Measurements from ENCODE around the gene MERTK. TPM values are rescaled to one million over a fixed set of nuclear protein-coding genes. Genes with fewer than 3 reads are reported as not detected.

MERTK gene
- total and polyA plus RNA-seq, 2 of the 13 experiments (the other 11 are each of a cell fraction or from before 2014, with no cell fraction given) = 37.3 to 44.7 TPM

GRCh38 chr2:111898703-111899514 is 502 bp downstream of the MERTK start (continued):
- TF ChIP-seq ZNF503 (CRISPR knock-in tag; IDR thresholded peaks at IDR 0.05) (no peak), MXD4 (CRISPR knock-in tag; IDR thresholded peaks at IDR 0.05) (no peak), XBP1 (CRISPR knock-in tag; IDR thresholded peaks at IDR 0.05) (no peak), ZNF720 (CRISPR knock-in tag; IDR thresholded peaks at IDR 0.05) (no peak), ZBTB4 (CRISPR knock-in tag; IDR thresholded peaks at IDR 0.05; ENCODE audit: borderline replicate concordance) (peak; percentile 78; the same call in 1 of the 2 replicates), ZFP36L2 (CRISPR knock-in tag; IDR thresholded peaks at IDR 0.05) (no peak), ZNF775 (CRISPR knock-in tag; IDR thresholded peaks at IDR 0.05; ENCODE audit: borderline replicate concordance) (no peak), HINFP (CRISPR knock-in tag; IDR thresholded peaks at IDR 0.05; ENCODE audit: low read depth) (no peak), HIVEP1 (CRISPR knock-in tag; IDR thresholded peaks at IDR 0.05) (peak; percentile 78), ZNF629 (CRISPR knock-in tag; conservative IDR thresholded peaks at IDR 0.05) (no peak), TMF1 (CRISPR knock-in tag; IDR thresholded peaks at IDR 0.05; ENCODE audit: low read depth) (peak; percentile 62; the same call in 1 of the 2 replicates), ZNF281 (CRISPR knock-in tag; IDR thresholded peaks at IDR 0.05; ENCODE audit: borderline replicate concordance) (no peak; the same call in 1 of the 2 replicates), ZNF264 (CRISPR knock-in tag; IDR thresholded peaks at IDR 0.05) (no peak; the same call in 1 of the 2 replicates), GTF2F1 (IDR thresholded peaks at IDR 0.05; ENCODE audit: low read length) (no peak), PTBP1 (IDR thresholded peaks at IDR 0.05; ENCODE audit: low read depth, low read length, poor library complexity, severe bottlenecking) (peak; percentile 89), PRDM4 (CRISPR knock-in tag; IDR thresholded peaks at IDR 0.05; ENCODE audit: borderline replicate concordance) (no peak), ZFP1 (CRISPR knock-in tag; IDR thresholded peaks at IDR 0.05) (no peak)
